ENCODE data around the gene POC1B. TPM values are rescaled to one million over a fixed set of nuclear protein-coding genes. Genes with fewer than 3 reads are reported as not detected.
A peak's percentile ranks its signal among the peaks of the same experiment; 100 is the strongest.

The POC1B gene
- total RNA-seq, 4 donors from 2014 or later: 24.3 to 42.9 (median 31.1) TPM

- peaks cover 0 to 11% (median 0%) of the 10 kb centered on the region in 4 donors for H3K4me1 ChIP-seq
- no peak for DNase-seq
- no peaks in the 10 kb centered on the region for H3K27me3 ChIP-seq
- no peak overlapping the region for H3K4me3 ChIP-seq
- no peak for TF ChIP-seq POLR2A (IDR thresholded peaks at IDR 0.05)
- TF ChIP-seq CTCF (IDR thresholded peaks at IDR 0.05): no peak
- H3K27ac ChIP-seq: peak overlapping the region; percentile 35 to 74 (median 58)
- no peaks in the 10 kb centered on the region for H3K36me3 ChIP-seq
- H3K9me3 ChIP-seq: no peaks in the 10 kb centered on the region
These were observed 57.1 kb downstream of the POC1B start for GRCh38 chr12:89468648-89469326.

- no peak for DNase-seq
- Histone ChIP-seq H3K9me3 (no peaks in the 10 kb centered on the region), H3K36me3 (no peaks in the 10 kb centered on the region), H3K27ac (peak overlapping the region in 1 of 4 donors; percentile 3), H3K4me1 (peaks cover 0 to 11% (median 0%) of the 10 kb centered on the region in 4 donors), H3K27me3 (no peaks in the 10 kb centered on the region), H3K4me3 (no peak overlapping the region)
- TF ChIP-seq CTCF (IDR thresholded peaks at IDR 0.05) (no peak), POLR2A (IDR thresholded peaks at IDR 0.05) (no peak)
These were observed 57.8 kb downstream of the POC1B start for GRCh38 chr12:89468017-89468416.

- H3K27ac ChIP-seq: no peak overlapping the region
- TF ChIP-seq CTCF (IDR thresholded peaks at IDR 0.05): no peak
- TF ChIP-seq POLR2A (IDR thresholded peaks at IDR 0.05): no peak
These were observed 60.8 kb downstream of the POC1B start for GRCh38 chr12:89464974-89465592.

DNA sequence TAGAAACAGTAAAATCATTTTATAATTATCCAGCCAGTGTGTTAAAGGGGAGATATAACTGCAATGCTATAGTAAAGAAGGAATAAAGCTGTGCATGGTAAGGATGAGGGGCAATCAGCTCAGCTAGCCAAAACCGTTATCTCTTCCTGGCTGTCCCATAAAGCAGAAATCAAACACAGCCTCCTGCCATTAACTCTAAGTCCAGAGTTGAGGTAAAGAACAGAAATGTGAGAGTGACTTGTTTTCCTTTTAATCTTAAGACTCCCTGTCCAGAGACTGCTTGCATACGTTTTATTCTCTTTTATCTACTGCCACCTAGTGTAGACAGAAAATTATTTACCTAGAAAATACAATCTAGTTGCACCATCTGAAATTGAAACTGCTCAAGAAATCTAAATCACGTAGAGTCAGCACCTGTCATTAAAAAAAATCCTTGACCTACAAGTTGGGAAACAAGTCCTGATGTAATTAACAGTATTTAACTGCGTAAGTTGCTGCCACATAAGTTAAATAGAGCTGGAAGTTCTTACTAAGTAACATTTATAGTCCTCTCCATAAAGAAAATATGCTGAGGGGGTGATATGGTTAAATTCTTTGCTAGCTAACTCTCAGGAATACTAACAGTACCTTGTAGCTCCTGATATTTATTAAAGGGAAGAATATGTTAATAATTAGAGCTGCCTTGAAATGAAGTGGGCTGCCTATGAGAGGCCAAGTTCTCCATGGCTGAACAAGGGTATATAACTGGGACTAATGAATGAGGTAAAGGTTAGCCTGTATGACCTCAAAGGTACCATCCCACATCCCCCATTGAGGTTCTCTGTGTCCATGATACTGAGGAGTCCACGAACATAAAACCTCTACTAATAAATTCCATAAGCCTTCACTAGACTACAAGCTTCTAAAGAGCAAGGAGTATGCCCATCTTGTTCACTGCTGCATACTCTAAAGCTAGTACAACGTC lies 63.9 kb downstream of the POC1B start:
- peak overlapping the region in 2 of 4 donors; percentile 8 to 51 for H3K27ac ChIP-seq
- H3K27me3 ChIP-seq: no peaks in the 10 kb centered on the region
- H3K36me3 ChIP-seq: no peaks in the 10 kb centered on the region
- peaks cover 0 to 12% (median 0%) of the 10 kb centered on the region in 4 donors for H3K4me1 ChIP-seq
- DNase-seq: no peak
- H3K4me3 ChIP-seq: no peak overlapping the region
- TF ChIP-seq CTCF (IDR thresholded peaks at IDR 0.05) (peak; percentile 17 to 91 (median 82)), POLR2A (IDR thresholded peaks at IDR 0.05) (no peak)
- no peaks in the 10 kb centered on the region for H3K9me3 ChIP-seq

More at GRCh38 chr12:89464974-89465592, 60.8 kb downstream of the POC1B start:
- Histone ChIP-seq H3K27me3 (no peaks in the 10 kb centered on the region), H3K4me3 (no peak overlapping the region), H3K36me3 (no peaks in the 10 kb centered on the region), H3K9me3 (no peaks in the 10 kb centered on the region), H3K4me1 (peaks cover 0 to 12% (median 5%) of the 10 kb centered on the region in 4 donors)
- DNase-seq: no peak

GRCh38 chr12:89461190-89461589 lies 64.7 kb downstream of the POC1B start:
- no peak overlapping the region for H3K4me3 ChIP-seq
- no peak for DNase-seq
- no peak for TF ChIP-seq POLR2A (IDR thresholded peaks at IDR 0.05)
- no peak for TF ChIP-seq CTCF (IDR thresholded peaks at IDR 0.05)
- no peaks in the 10 kb centered on the region for H3K27me3 ChIP-seq
- no peaks in the 10 kb centered on the region for H3K9me3 ChIP-seq
- H3K36me3 ChIP-seq: no peaks in the 10 kb centered on the region
- H3K4me1 ChIP-seq: peaks cover 0 to 12% (median 0%) of the 10 kb centered on the region in 4 donors
- H3K27ac ChIP-seq: peak overlapping the region in 2 of 4 donors; percentile 8 to 51

All from Peyer's patch (tissue), 4 donors.